ENCODE data around the gene GDAP1L1.
"Not testable (repeated sequence)": the region's sequence is repeated elsewhere in the genome, so short reads cannot be mapped to it uniquely, and the experiment has no call there.

GDAP1L1 gene

DNA sequence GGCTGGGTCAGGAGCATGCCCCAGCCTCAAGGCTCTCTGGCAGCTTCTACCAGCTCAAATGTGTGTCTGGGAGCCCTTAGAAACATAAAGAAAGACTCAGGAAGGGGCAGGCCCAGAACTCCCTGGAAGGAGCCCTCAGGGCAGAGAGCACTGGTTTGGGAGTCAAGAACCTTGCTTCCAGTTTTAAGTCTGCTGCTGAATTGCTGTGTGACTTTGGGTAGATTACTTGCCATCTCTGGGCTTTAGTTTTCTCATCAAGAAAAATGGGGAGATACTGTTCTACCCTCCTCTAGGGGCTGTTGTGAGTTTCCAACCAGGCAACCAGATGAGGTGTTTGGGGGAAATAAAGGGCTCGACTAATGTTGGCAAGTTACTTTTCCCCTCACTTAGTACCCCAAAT lies 8.8 kb downstream of the GDAP1L1 start:
- no peak for DNase-seq (ENCODE audit: low read depth)

GRCh38 chr20:44256961-44257360 lies 9.9 kb downstream of the GDAP1L1 start:
- DNase-seq (ENCODE audit: low read depth): no peak

- DNase-seq (ENCODE audit: low read depth): no peak
Measured at GRCh38 chr20:44258226-44258890, 11.2 kb downstream of the GDAP1L1 start.

- no peak for DNase-seq (ENCODE audit: low read depth)
Measured at GRCh38 chr20:44264287-44264686, 17.2 kb downstream of the GDAP1L1 start.

GRCh38 chr20:44268802-44269201 lies 21.7 kb downstream of the GDAP1L1 start:
- no peak for DNase-seq (ENCODE audit: low read depth)

GRCh38 chr20:44271915-44272663 lies 25.0 kb downstream of the GDAP1L1 start:
- no peak for DNase-seq (ENCODE audit: low read depth)

DNA sequence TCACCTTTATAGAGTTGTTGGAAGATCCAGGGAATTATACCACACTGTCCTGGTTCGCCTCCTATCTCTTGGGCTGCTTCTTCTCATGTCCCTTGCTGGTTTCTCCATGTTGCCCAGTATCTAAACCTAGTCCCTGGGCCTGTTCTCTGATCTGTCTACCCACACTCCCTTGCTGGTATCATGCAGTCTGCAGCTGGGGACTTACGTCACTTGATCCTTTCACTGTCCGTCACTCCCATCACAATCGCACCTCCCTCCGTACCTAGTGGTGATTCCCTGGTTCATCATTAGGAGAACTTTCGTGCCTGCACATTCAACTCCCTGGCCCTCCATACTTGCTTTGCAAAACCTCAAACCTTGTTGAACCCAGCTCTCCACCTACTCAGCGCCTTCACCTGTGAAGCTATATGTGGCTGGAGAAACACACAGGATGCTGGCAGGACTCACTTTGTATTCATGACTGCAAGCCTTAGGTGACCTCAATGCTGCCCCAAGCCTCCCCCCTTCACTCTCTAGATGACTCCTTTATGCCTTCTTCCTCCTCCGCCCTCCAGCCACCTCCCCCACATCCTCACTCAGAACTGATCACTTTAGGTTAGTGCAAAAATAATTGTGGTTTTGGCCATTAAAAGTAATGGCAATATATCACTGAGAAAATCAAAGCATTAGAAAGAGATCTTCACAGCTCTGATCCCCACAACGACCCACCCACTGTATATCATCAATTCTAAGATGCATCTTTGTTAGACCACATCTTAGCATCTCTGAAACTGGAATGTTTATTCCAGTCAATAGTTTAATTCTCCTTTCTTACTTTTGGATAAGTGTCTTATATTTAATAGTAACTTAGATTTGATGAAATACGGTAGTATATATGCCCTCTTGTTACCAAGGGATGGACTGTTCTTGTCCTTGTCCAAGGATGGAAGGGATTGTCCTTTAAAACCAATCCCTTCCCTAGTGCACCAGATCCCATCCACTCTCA lies 26.4 kb downstream of the GDAP1L1 start:
- no peak for DNase-seq (ENCODE audit: low read depth)

DNA sequence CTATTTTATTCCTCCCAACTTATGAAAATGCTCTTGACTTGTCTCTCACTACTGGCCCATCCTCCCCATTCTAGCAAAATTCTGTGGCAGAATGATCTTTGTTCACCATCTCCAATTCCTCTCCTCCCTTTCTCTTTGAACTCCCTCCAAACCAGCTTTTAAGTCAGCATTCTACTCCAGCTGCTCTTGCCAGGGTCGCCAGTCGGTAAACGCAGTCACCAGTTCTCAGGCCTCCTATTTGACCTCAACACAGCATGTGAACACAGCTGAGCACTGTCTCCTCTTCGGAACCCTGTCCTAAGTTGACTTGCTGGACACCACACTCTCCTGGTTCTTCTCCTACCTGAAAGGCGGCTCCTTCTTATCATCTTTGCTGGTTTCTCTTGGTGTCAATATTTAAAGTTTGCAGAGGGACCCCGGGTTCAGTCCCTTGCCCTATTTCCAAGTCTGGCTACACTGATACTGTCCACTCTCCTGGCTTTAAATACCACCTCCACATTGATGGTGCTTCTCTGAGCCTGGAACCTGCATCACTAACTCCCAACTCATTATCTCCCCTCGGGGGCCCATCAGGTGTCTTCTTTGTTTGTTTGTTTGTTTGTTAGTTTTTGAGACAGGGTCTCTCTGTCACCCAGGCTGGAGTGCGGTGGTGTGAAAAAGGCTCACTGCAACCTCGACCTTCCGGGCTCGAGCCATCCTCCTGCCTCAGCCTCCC lies 27.4 kb downstream of the GDAP1L1 start:
- DNase-seq (ENCODE audit: low read depth): no peak

DNA sequence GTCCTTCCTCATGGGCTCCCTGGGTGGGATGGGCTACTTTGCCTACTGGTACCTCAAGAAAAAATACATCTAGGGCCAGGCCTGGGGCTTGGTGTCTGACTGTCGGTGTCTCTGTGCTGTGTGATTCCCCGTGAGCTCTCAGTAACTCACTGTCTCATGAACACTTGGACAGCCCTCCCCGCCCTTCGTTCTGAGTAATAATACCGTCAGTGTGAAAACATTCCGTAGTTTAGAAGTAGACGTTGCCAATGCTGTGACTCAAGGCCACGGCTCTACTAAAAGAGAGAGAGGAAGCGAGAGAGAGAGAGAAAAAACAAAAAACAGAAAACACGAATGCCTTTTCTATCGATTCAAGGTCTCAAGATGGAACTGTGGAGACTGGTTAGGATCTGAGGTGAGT lies 32.1 kb downstream of the GDAP1L1 start:
- DNase-seq (ENCODE audit: low read depth): no peak

- DNase-seq (ENCODE audit: low read depth): no peak
Measured at GRCh38 chr20:44280387-44280786, 33.3 kb downstream of the GDAP1L1 start.

DNA sequence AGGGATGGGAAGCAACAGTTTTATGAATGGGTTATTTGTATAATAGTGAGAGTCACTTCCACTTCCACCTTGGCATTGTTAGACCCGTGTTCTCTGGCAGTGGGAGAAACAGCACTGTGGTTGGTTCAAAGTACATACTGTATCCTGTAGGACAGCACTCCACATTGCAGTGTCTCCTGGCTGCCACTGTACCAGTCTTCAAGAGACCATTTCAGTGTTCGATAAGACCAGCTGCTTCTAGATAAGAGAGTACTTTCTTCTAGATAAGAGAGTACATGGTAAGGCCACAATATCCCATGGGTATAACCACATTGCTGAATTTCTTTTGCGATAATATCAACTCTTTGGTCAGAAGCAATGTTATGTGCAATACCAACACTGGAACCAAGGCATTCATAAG lies 35.1 kb downstream of the GDAP1L1 start:
- no peak for DNase-seq (ENCODE audit: low read depth)

DNA sequence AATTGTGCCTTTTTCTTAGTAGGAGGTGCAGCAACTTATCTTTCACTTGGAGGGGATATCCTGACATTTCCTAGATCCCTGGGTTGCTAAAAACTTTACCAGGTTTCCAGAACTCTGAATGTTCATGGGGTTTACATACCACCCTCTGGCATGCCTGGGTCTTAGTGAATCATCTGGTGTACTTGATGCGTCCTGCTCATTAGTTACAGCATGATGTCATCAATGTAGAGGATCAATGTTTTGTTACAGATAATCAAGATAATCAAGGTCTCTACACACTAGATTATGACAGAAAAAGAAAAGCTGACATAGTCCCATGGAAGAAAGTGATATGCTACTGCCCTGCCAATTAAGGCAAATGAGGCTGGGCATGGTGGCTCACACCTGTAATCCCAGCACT lies 36.9 kb downstream of the GDAP1L1 start:
- no peak for DNase-seq (ENCODE audit: low read depth)

GRCh38 chr20:44287272-44288097 lies 40.4 kb downstream of the GDAP1L1 start:
- DNase-seq (ENCODE audit: low read depth): no peak

DNA sequence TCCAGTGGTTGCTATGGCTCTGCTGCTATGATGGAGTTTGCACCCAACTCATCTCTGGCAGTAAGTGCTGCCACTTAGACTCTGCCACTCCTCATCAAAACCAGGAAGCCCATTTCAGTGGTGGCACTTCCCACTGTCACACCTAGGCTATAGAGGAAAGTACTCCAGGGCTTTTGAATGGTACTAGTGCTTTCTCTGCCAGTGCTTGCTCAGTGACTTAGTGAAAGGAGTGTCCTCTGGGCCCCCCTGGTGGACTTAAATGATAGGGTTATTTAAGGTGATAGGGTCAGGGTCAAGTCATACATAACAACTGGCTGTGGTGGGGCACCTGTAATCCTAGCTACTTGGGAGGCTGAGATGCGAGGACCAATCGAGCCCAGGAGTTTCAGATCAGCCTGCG lies 41.1 kb downstream of the GDAP1L1 start:
- DNase-seq (ENCODE audit: low read depth): no peak

DNA sequence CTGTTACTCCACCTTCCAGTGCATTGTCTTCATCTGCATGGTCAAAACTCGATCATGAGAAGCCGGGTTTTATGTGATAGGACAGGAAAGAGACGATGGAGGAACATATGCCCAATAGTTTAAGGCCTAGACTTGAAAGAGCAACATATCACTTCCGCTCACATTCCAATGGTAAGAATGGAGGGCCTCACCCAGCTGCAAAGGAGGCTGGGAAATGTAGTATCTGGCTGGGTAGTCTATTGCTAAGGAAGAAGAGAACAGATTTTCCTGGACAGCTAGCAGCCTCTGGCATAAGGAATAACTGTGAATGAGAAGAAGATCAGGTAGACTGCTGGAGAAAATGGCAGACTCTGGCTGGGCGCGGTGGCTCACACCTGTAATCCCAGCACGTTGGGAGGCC lies 44.6 kb downstream of the GDAP1L1 start:
- DNase-seq (ENCODE audit: low read depth): no peak

DNA sequence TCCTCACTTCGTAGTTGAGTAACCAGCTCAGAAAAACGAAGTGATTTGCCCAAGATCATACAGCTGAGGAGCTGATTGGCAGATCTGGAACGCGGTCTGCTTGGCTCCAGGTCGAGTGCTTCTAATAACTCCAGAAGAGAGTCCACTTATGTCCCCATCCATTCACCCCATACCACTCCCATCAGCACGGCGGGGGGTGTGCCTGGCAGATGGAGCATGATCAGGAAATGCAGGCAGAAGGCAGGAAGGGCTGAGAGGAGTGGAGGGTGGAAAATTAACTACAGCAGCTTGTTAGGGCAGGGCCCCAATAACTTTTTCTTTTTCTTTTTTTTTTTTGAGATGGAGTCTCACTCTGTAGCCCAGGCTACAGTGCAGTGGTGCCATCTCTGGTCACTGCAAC lies 48.9 kb downstream of the GDAP1L1 start:
- no peak for DNase-seq (ENCODE audit: low read depth)

- no peak for DNase-seq (ENCODE audit: low read depth)
Measured at GRCh38 chr20:44297721-44298120, 50.6 kb downstream of the GDAP1L1 start.

DNA sequence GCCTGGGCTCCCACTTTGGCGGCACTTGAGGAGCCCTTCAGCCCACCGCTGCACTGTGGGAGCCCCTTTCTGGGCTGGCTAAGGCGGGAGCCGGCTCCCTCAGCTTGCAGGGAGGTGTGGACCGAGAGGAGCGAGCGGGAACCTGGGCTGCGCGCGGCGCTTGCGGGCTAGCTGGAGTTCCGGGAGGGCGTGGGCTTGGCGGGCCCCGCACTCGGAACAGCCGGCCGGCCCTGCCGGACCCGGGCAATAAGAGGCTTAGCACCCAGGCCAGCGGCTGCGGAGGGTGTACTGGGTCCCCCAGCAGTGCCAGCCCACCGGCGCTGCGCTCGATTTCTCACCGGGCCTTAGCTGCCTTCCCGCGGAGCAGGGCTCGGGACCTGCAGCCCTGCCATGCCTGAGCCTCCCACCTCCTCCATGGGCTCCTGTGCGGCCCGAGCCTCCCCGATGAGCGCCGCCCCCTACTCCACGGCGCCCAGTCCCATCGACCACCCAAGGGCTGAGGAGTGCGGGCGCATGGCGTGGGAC lies 52.0 kb downstream of the GDAP1L1 start:
- DNase-seq (ENCODE audit: low read depth): not testable (repeated sequence)

GRCh38 chr20:44301285-44301684 lies 54.2 kb downstream of the GDAP1L1 start:
- no peak for DNase-seq (ENCODE audit: low read depth)

DNA sequence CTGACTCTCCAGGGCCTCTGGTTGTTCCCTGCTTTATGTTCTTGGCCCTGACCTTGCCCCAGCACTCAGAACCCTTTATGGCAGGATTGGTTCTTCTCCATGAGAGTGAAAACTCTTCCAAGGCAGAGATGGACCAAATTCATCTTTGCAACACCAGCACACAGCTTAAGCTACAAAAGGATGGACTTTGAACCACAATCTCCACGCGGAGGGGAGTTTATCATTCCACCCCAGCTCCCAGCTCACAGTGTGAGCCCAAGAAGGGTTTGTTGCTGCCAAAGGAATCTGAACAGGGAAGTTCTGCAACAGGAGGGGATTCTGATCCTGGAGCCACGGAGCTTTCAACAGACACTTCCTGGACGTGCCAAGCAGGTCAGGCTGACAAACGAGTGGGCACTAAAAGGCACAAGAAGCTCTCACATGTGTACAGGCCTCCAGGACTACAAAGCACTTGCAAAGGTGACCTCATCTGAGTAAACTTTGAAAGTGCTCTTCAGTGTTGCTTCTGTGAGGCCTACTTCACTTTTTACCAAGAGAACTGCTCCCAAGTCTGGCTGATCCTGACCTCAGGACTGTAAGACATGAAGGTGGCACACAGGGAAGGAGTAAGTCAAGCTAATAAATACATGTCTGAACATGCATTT lies 55.0 kb downstream of the GDAP1L1 start:
- DNase-seq (ENCODE audit: low read depth): no peak
